Mammary epithelial cell (primary cell): ENCODE measurements around the gene ZFAND3.

Experiments used
- EZH2 ChIP-seq: IDR thresholded peaks from 2 replicates; pipeline ENCODE4 v1.6.1; 2012; ENCODE audit warnings: low read length, inconsistent platforms, borderline replicate concordance
- TF ChIP-seq, protein P1 (sequence below), 2 donors: IDR thresholded peaks in 1 of 2; conservative IDR thresholded peaks in 1 of 2; 2 replicates each; pipeline ENCODE4 v1.5.1; 2011 to 2012; ENCODE audit warnings: inconsistent platforms in 2 of 2, low read length in 2 of 2, mild to moderate bottlenecking in 2 of 2, control low read depth in 1 of 2, low read depth in 1 of 2; ENCODE audit not compliant: insufficient read depth in 1 of 2; ENCODE audit errors: extremely low read depth in 1 of 2

DNA sequence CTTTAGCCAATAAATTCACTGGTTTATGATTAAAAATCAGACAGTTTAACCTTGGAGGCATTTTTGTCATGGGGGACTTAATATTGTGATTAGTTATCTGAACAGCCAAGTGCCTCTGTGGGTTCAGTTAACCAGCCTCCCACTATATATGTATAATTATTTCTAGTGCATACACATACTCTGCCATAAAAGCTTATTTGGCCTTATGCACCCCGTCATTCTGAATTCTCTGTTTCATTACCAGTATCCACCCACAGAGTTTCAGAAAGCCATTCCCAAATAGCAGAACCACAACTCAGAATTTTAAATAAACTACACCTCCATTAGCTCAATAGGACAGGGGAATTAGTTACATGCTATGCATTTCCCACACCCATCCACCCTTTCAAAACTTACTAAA, 279.7 kb downstream of the ZFAND3 start:
- TF ChIP-seq, protein P1, sequence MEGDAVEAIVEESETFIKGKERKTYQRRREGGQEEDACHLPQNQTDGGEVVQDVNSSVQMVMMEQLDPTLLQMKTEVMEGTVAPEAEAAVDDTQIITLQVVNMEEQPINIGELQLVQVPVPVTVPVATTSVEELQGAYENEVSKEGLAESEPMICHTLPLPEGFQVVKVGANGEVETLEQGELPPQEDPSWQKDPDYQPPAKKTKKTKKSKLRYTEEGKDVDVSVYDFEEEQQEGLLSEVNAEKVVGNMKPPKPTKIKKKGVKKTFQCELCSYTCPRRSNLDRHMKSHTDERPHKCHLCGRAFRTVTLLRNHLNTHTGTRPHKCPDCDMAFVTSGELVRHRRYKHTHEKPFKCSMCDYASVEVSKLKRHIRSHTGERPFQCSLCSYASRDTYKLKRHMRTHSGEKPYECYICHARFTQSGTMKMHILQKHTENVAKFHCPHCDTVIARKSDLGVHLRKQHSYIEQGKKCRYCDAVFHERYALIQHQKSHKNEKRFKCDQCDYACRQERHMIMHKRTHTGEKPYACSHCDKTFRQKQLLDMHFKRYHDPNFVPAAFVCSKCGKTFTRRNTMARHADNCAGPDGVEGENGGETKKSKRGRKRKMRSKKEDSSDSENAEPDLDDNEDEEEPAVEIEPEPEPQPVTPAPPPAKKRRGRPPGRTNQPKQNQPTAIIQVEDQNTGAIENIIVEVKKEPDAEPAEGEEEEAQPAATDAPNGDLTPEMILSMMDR (conservative IDR thresholded peaks at IDR 0.05 in 1 of 2, IDR thresholded peaks at IDR 0.05 in 1 of 2; ENCODE audit: extremely low read depth in 1 of 2, insufficient read depth in 1 of 2, low read depth in 1 of 2, low read length in 2 of 2): no peak
- TF ChIP-seq EZH2: no peak
